Peyer's patch (tissue), 4 donors: ENCODE measurements around the gene ERI2. TPM values are rescaled to one million over a fixed set of nuclear protein-coding genes. Genes with fewer than 3 reads are reported as not detected.
"Not testable (repeated sequence)": the region's sequence is repeated elsewhere in the genome, so short reads cannot be mapped to it uniquely, and the experiment has no call there.

Source experiments
- DNase-seq, 3 donors: peaks; one replicate each; pipeline ENCODE4 v3.0.0-alpha.2; 2017 to 2019
- H3K27ac ChIP-seq, 4 donors: fragments of 200-600 bp; sonication (generic); one replicate each; pipeline ENCODE4 v1.5.1; 2016 to 2019
- H3K27me3 ChIP-seq, 2 donors: fragments of 200-600 bp; sonication (generic); one replicate each; pipeline ENCODE4 v1.5.1; 2019
- H3K36me3 ChIP-seq, 3 donors: fragments of 200-600 bp; sonication (generic); one replicate each; pipeline ENCODE4 v1.5.1; 2016 to 2019
- H3K4me1 ChIP-seq, 4 donors: fragments of 200-600 bp; sonication (generic); one replicate each; pipeline ENCODE4 v1.5.1; 2016 to 2019
- H3K4me3 ChIP-seq, 4 donors: fragments of 200-600 bp; sonication (generic); 1 replicate in 3 of 4; 2 replicates in 1 of 4; pipeline ENCODE4 v1.5.1; 2016 to 2019; ENCODE audit warnings: mild to moderate bottlenecking in 1 of 4
- H3K9me3 ChIP-seq, 4 donors: fragments of 200-600 bp; sonication (generic); one replicate each; pipeline ENCODE4 v1.5.1; 2016 to 2019; ENCODE audit warnings: mild to moderate bottlenecking in 1 of 4
- POLR2A ChIP-seq, 2 donors: fragments of 450-650 bp; IDR thresholded peaks; one replicate each; pipeline ENCODE4 v1.5.1; 2017; ENCODE audit warnings: antibody characterized with exemption in 2 of 2, mild to moderate bottlenecking in 2 of 2, moderate library complexity in 2 of 2
- total RNA-seq, 4 donors: library from RNA; depleted of rRNA; stranded (reverse); fragments of >200 nt; gene quantifications; one replicate each; pipeline ENCODE4 v1.1.0, GENCODE V29; 2016
- TF ChIP-seq, protein P1 (sequence below), 6 experiments: fragments of 450-650 bp in 4 of 6; fragments of 200-600 bp in 2 of 6; sonication (generic) in 1 of 6; IDR thresholded peaks; one replicate each; pipeline ENCODE4 v1.5.1; 2017 to 2019; ENCODE audit warnings: antibody characterized with exemption in 6 of 6, mild to moderate bottlenecking in 3 of 6, moderate library complexity in 1 of 6

ERI2 gene
- total RNA-seq, 4 donors from 2014 or later = 9.1 to 28.2 (median 18.4) TPM

- TF ChIP-seq, protein P1, sequence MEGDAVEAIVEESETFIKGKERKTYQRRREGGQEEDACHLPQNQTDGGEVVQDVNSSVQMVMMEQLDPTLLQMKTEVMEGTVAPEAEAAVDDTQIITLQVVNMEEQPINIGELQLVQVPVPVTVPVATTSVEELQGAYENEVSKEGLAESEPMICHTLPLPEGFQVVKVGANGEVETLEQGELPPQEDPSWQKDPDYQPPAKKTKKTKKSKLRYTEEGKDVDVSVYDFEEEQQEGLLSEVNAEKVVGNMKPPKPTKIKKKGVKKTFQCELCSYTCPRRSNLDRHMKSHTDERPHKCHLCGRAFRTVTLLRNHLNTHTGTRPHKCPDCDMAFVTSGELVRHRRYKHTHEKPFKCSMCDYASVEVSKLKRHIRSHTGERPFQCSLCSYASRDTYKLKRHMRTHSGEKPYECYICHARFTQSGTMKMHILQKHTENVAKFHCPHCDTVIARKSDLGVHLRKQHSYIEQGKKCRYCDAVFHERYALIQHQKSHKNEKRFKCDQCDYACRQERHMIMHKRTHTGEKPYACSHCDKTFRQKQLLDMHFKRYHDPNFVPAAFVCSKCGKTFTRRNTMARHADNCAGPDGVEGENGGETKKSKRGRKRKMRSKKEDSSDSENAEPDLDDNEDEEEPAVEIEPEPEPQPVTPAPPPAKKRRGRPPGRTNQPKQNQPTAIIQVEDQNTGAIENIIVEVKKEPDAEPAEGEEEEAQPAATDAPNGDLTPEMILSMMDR (IDR thresholded peaks at IDR 0.05) = no peak
- TF ChIP-seq POLR2A (IDR thresholded peaks at IDR 0.05) = peak; percentile 15 to 57
- peaks cover 0 to 16% (median 2%) of the 10 kb centered on the region in 4 donors for H3K4me1 ChIP-seq
- H3K9me3 ChIP-seq = no peaks in the 10 kb centered on the region
- H3K36me3 ChIP-seq = no peaks in the 10 kb centered on the region
- H3K27ac ChIP-seq = peak within 1 kb of the TSS; percentile 63 to 85 (median 74)
- DNase-seq = peak; percentile 50 to 89 (median 66)
- H3K4me3 ChIP-seq = peak within 1 kb of the TSS; percentile 38 to 51 (median 41)
- no peaks in the 10 kb centered on the region for H3K27me3 ChIP-seq
Observed at GRCh38 chr16:20763461-20764232, 42.6 kb downstream of the ERI2 start, which contains the start of gene ACSM3. Gene ACSM3, plus strand, starts transcription at chr16:20764014. Its CDS starts 6,021 bp downstream, at chr16:20770035.

- DNase-seq = no peak
- TF ChIP-seq, protein P1 (IDR thresholded peaks at IDR 0.05) = no peak
- TF ChIP-seq POLR2A (IDR thresholded peaks at IDR 0.05) = no peak
- no peak overlapping the region for H3K4me3 ChIP-seq
Observed at GRCh38 chr16:20762404-20763123, 43.7 kb downstream of the ERI2 start.

DNA sequence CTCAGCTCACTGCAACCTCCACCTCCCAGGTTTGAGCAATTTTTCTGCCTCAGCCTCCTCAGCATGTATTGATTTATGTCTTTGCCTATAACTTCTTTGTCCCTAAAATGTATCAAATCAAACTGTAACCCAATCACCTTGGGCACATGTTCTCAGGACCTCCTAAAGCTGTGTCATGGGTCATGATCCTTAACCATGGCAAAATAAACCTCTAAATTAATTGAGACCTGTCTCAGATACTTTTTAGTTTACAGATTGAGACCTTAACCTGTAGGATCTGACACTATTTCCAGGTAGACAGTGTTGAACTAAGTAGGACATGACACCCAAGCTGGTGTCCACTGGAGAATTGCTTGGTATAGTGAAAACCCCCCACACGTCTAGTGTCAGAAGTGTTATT, 45.1 kb downstream of the ERI2 start:
- Histone ChIP-seq H3K9me3 (no peaks in the 10 kb centered on the region), H3K36me3 (no peaks in the 10 kb centered on the region), H3K27me3 (no peaks in the 10 kb centered on the region), H3K27ac (no peak overlapping the region), H3K4me3 (no peak overlapping the region), H3K4me1 (peaks cover 0 to 16% (median 2%) of the 10 kb centered on the region in 4 donors)
- DNase-seq = no peak
- TF ChIP-seq POLR2A (IDR thresholded peaks at IDR 0.05) = no peak
- TF ChIP-seq, protein P1 (IDR thresholded peaks at IDR 0.05) = no peak

More at GRCh38 chr16:20762404-20763123, 43.7 kb downstream of the ERI2 start:
- Histone ChIP-seq H3K9me3 (no peaks in the 10 kb centered on the region), H3K36me3 (no peaks in the 10 kb centered on the region), H3K27ac (peak overlapping the region in 3 of 4 donors; percentile 68 to 85 (median 79)), H3K27me3 (no peaks in the 10 kb centered on the region), H3K4me1 (peaks cover 0 to 16% (median 2%) of the 10 kb centered on the region in 4 donors)

DNA sequence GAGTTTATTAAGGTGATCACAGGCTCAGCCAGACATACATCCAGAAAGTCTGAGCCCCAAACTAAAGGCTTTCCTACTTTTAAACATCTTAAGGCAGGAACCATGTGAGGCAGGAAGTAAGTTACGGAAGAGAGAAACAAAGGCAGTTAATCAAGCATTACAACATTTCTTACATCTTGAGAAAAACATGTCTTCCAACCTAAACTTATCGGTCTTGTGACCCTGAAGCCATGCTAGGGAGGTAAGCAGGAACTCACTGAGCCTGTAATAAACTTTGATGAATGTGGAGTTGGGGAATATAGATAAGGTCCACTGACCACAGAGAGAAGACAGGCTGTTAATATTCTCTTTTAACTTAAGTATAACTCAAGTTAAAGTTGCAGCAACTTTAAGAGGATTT, 45.9 kb downstream of the ERI2 start:
- Histone ChIP-seq H3K4me1 (peaks cover 0 to 16% (median 2%) of the 10 kb centered on the region in 4 donors), H3K4me3 (no peak overlapping the region), H3K27ac (no peak overlapping the region), H3K9me3 (no peaks in the 10 kb centered on the region), H3K36me3 (no peaks in the 10 kb centered on the region), H3K27me3 (no peaks in the 10 kb centered on the region)
- TF ChIP-seq, protein P1 (IDR thresholded peaks at IDR 0.05) = no peak
- TF ChIP-seq POLR2A (IDR thresholded peaks at IDR 0.05) = no peak
- no peak for DNase-seq

DNA sequence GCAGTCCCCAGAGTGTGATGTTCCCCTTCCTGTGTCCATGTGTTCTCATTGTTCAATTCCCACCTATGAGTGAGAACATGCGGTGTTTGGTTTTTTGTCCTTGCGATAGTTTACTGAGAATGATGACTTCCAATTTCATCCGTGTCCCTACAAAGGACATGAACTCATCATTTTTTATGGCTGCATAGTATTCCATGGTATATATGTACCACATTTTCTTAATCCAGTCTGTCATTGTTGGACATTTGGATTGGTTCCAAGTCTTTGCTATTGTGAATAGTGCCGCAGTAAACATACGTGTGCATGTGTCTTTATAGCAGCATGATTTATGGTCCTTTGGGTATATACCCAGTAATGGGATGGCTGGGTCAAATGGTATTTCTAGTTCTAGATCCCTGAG, 50.5 kb downstream of the ERI2 start:
- not testable (repeated sequence) for H3K36me3 ChIP-seq, H3K4me3 ChIP-seq, DNase-seq, H3K9me3 ChIP-seq, H3K27me3 ChIP-seq, H3K27ac ChIP-seq, H3K4me1 ChIP-seq

- H3K27me3 ChIP-seq = no peaks in the 10 kb centered on the region
Observed at GRCh38 chr16:20755238-20755637, 51.0 kb downstream of the ERI2 start.

More at GRCh38 chr16:20755238-20755637, 51.0 kb downstream of the ERI2 start:
- TF ChIP-seq, protein P1 (IDR thresholded peaks at IDR 0.05) = no peak
- TF ChIP-seq POLR2A (IDR thresholded peaks at IDR 0.05) = no peak
- H3K27ac ChIP-seq = no peak overlapping the region
- no peaks in the 10 kb centered on the region for H3K36me3 ChIP-seq
- H3K4me3 ChIP-seq = no peak overlapping the region
- H3K9me3 ChIP-seq = no peaks in the 10 kb centered on the region
- H3K4me1 ChIP-seq = no peaks in the 10 kb centered on the region
- DNase-seq = no peak
